Measurements from ENCODE around the gene HS6ST2. TPM values are rescaled to one million over a fixed set of nuclear protein-coding genes. Genes with fewer than 3 reads are reported as not detected.

Gene HS6ST2
- polyA plus RNA-seq, 1 donor (not counting 4 experiments of a cell fraction or from before 2014, with no cell fraction given): 0.43 TPM

DNA sequence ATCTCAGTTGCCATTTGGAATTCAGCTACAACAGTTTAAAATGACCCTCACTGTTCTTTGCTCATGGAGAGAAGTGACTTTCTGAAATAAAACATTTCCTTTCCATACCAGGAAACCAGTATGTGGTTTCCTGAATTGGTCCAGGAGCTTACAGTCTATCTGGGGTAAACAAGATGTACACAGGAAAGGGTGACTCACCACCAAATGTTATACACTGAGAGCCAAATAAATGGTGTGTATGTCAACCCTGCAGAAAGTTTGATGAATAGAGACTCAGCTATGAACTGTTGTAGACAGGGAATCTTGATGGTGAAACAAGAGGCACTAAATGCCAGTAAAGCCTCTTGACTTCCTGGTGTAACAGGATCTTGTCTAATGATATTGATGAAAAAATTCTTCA lies 100.4 kb downstream of the HS6ST2 start:
- dilution Hi-C loops (cut with MboI; ENCODE audit: extremely low pct_ligation_motif_present, low sequenced_read_pairs): no loop called here
- H3K27ac ChIP-seq (ENCODE audit: control insufficient read depth, insufficient read depth, low read length): no peak overlapping the region
- no peak for FAIRE-seq

GRCh38 chrX:132855780-132856341 lies 102.6 kb downstream of the HS6ST2 start:
- no peaks in the 10 kb centered on the region for H4K20me1 ChIP-seq (ENCODE audit: control insufficient read depth, extremely low read depth, insufficient read depth, low read length)
- H3K9me1 ChIP-seq (ENCODE audit: control insufficient read depth, extremely low read depth, insufficient read depth, low read length): no peaks in the 10 kb centered on the region
- H3K27ac ChIP-seq (ENCODE audit: control insufficient read depth, insufficient read depth, low read length): no peak overlapping the region
- H3K9ac ChIP-seq (ENCODE audit: control insufficient read depth, extremely low read depth, insufficient read depth, low read length): no peak overlapping the region
- no peaks in the 10 kb centered on the region for H3K27me3 ChIP-seq (ENCODE audit: control insufficient read depth, extremely low read depth, insufficient read depth, low read length)
- TF ChIP-seq EZH2 (IDR thresholded peaks at IDR 0.05; ENCODE audit: low read length) (no peak), CTCF (optimal IDR thresholded peaks at IDR 0.05 in 1 of 3, IDR thresholded peaks at IDR 0.05 in 1 of 3, conservative IDR thresholded peaks at IDR 0.05 in 1 of 3; ENCODE audit: extremely low read depth in 1 of 3, insufficient read depth in 2 of 3, low read length in 3 of 3) (no peak)
- no peak for FAIRE-seq
- H3K36me3 ChIP-seq (ENCODE audit: control insufficient read depth in 2 of 2, extremely low read depth in 1 of 2, insufficient read depth in 2 of 2, low read length in 2 of 2): no peaks in the 10 kb centered on the region
- no peak overlapping the region for H3K4me2 ChIP-seq (ENCODE audit: control insufficient read depth, extremely low read depth, insufficient read depth, low read depth, low read length)
- no peaks in the 10 kb centered on the region for H3K9me3 ChIP-seq (ENCODE audit: control insufficient read depth, low read depth, low read length)
- no peak overlapping the region for H2AFZ ChIP-seq (ENCODE audit: control insufficient read depth, low read length)
- no peaks in the 10 kb centered on the region for H3K79me2 ChIP-seq (ENCODE audit: control insufficient read depth, insufficient read depth, low read length)
- DNase-seq (ENCODE audit: low read depth, low spot score): no peak
- no peaks in the 10 kb centered on the region for H3K4me1 ChIP-seq (ENCODE audit: control insufficient read depth, extremely low read depth, insufficient read depth, low read length)
- H3K4me3 ChIP-seq (ENCODE audit: control insufficient read depth in 2 of 3, extremely low read depth in 1 of 3, insufficient read depth in 2 of 3, low read depth in 1 of 3, low read length in 3 of 3): no peak overlapping the region
- dilution Hi-C loops (cut with MboI; ENCODE audit: extremely low pct_ligation_motif_present, low sequenced_read_pairs): no loop called here

More for the DNA sequence above, 100.4 kb downstream of the HS6ST2 start:
- Histone ChIP-seq H3K4me3 (ENCODE audit: control insufficient read depth in 2 of 3, extremely low read depth in 1 of 3, insufficient read depth in 2 of 3, low read depth in 1 of 3, low read length in 3 of 3) (no peak overlapping the region), H3K9me1 (ENCODE audit: control insufficient read depth, extremely low read depth, insufficient read depth, low read length) (no peaks in the 10 kb centered on the region), H3K36me3 (ENCODE audit: control insufficient read depth in 2 of 2, extremely low read depth in 1 of 2, insufficient read depth in 2 of 2, low read length in 2 of 2) (no peaks in the 10 kb centered on the region), H3K9ac (ENCODE audit: control insufficient read depth, extremely low read depth, insufficient read depth, low read length) (no peak overlapping the region), H3K4me1 (ENCODE audit: control insufficient read depth, extremely low read depth, insufficient read depth, low read length) (no peaks in the 10 kb centered on the region), H2AFZ (ENCODE audit: control insufficient read depth, low read length) (no peak overlapping the region), H3K27me3 (ENCODE audit: control insufficient read depth, extremely low read depth, insufficient read depth, low read length) (no peaks in the 10 kb centered on the region), H3K79me2 (ENCODE audit: control insufficient read depth, insufficient read depth, low read length) (no peaks in the 10 kb centered on the region), H3K4me2 (ENCODE audit: control insufficient read depth, extremely low read depth, insufficient read depth, low read depth, low read length) (no peak overlapping the region), H3K9me3 (ENCODE audit: control insufficient read depth, low read depth, low read length) (no peaks in the 10 kb centered on the region), H4K20me1 (ENCODE audit: control insufficient read depth, extremely low read depth, insufficient read depth, low read length) (no peaks in the 10 kb centered on the region)
- TF ChIP-seq EZH2 (IDR thresholded peaks at IDR 0.05; ENCODE audit: low read length) (no peak), CTCF (optimal IDR thresholded peaks at IDR 0.05 in 1 of 3, IDR thresholded peaks at IDR 0.05 in 1 of 3, conservative IDR thresholded peaks at IDR 0.05 in 1 of 3; ENCODE audit: extremely low read depth in 1 of 3, insufficient read depth in 2 of 3, low read length in 3 of 3) (no peak)
- no peak for DNase-seq (ENCODE audit: low read depth, low spot score)
